HUES6 (cell line): ENCODE measurements around the gene NES.

Experiments
- H3K27ac ChIP-seq: 2 replicates; pipeline ENCODE4 v1.7.0; 2013; ENCODE audit warnings: low read depth, mild to moderate bottlenecking, low read length, inconsistent platforms
- H3K27me3 ChIP-seq: 2 replicates; pipeline ENCODE4 v1.6.1; 2013; ENCODE audit warnings: low read length; ENCODE audit not compliant: control insufficient read depth, insufficient read depth
- H3K36me3 ChIP-seq: 2 replicates; pipeline ENCODE4 v1.6.1; 2013; ENCODE audit warnings: low read length; ENCODE audit not compliant: control insufficient read depth, insufficient read depth
- H3K4me1 ChIP-seq: 2 replicates; pipeline ENCODE4 v1.6.1; 2013; ENCODE audit warnings: low read length; ENCODE audit not compliant: control insufficient read depth, insufficient read depth
- H3K4me3 ChIP-seq: 2 replicates; pipeline ENCODE4 v1.5.1; 2013; ENCODE audit warnings: low read depth, low read length
- H3K9ac ChIP-seq: one replicate; pipeline ENCODE4 v1.6.1; 2013; ENCODE audit warnings: mild to moderate bottlenecking, low read length
- H3K9me3 ChIP-seq: 2 replicates; pipeline ENCODE4 v1.6.1; 2013; ENCODE audit warnings: low read depth, low read length; ENCODE audit not compliant: control insufficient read depth, insufficient read depth

Gene NES

DNA sequence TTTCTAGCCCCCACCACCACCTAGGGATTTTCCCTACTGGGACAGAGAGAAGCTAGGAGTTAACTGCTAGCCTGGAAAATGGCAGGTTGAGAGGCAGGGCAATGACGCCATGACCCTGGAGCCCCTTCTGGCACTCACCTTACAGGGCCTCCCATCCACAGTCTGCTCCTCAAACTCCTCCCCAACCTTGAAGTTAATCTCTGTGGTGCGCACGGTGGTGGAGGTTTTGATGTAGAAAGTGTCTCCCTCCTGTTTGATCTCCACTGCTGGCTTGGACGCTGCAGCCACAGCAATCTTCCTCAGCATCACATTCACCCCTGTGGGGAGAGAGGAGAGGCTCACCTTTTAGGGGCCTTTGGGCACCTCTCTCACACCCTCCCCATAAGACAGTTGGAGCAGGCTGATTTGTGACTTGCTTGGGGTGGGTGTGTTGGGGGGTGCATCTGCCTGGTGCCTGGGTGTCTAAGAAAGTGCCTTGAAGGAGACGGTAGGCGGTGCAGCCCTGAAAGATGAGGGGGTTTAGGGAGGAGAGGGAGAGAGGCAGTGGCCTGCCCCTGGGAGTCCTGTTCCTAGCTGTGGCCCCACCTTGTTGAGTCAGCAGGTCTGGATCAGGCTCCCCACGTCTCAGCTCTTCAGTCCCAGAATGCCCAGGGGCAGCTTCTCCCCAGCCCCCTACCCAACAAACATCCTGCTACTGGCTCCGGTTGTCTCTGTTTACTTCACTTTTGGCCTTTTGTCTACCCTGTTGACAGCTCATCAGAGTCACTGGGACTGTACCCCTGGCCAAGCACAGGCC, 23.7 kb upstream of the NES start:
- Histone ChIP-seq H3K4me1 (peaks cover 16% of the 10 kb centered on the region), H3K9me3 (no peaks in the 10 kb centered on the region), H3K36me3 (peaks cover 40% of the 10 kb centered on the region), H3K9ac (no peak overlapping the region), H3K4me3 (no peak overlapping the region), H3K27me3 (peaks cover 9% of the 10 kb centered on the region; the same call in 1 of the 2 replicates), H3K27ac (no peak overlapping the region)

DNA sequence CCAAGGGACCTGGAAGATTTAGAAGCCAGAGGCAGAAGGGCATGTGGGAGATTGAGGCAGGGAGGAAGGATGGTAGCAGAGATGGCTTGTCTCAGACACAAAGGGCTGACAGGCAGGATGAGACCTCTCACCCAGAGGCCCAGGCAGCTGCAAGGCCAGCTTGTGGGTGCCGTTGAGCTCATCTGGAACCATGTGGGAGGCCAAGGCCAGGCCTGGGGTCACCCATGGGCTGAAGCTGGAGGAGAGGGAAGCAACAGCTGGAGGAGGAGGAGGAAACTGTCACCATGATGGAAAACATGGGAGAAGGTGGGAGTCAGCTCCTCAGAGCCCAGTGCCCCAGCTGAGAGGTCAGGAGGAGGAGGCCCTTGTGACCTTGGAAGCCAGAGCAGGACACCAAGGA, 21.8 kb upstream of the NES start:
- Histone ChIP-seq H3K9ac (no peak overlapping the region), H3K36me3 (peaks cover 40% of the 10 kb centered on the region), H3K27ac (no peak overlapping the region), H3K4me3 (no peak overlapping the region), H3K4me1 (peaks cover 20% of the 10 kb centered on the region), H3K9me3 (no peaks in the 10 kb centered on the region), H3K27me3 (peaks cover under 1% of the 10 kb centered on the region; the same call in 1 of the 2 replicates)

GRCh38 chr1:156697481-156697880, 20.3 kb upstream of the NES start:
- Histone ChIP-seq H3K36me3 (peaks cover 40% of the 10 kb centered on the region), H3K4me3 (no peak overlapping the region), H3K27me3 (no peaks in the 10 kb centered on the region), H3K9ac (no peak overlapping the region), H3K27ac (no peak overlapping the region), H3K9me3 (no peaks in the 10 kb centered on the region), H3K4me1 (peaks cover 22% of the 10 kb centered on the region)

DNA sequence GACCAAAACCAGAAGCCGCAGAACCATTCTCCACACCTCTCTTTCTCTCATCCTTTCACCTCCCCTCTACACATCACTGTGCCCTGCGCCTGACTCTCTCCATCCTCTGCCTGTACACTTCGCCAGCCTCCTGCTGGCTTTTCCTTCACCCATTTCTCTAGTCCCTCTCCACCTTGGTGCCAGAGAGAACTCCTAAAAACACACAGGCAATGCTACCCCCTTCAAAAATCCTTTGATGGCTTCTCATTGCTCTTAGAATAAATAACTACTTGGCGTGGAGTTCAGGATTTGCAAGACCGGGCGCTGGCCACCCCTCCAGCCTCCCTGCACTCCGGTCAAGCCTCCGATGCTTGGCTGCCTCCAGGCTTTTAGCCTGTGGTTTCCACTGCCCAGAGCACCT, 19.5 kb upstream of the NES start:
- H3K4me1 ChIP-seq = peaks cover 29% of the 10 kb centered on the region
- no peaks in the 10 kb centered on the region for H3K9me3 ChIP-seq
- H3K27ac ChIP-seq = no peak overlapping the region
- peaks cover 40% of the 10 kb centered on the region for H3K36me3 ChIP-seq
- H3K9ac ChIP-seq = no peak overlapping the region
- no peak overlapping the region for H3K4me3 ChIP-seq
- H3K27me3 ChIP-seq = no peaks in the 10 kb centered on the region

GRCh38 chr1:156694690-156694962, 17.4 kb upstream of the NES start:
- Histone ChIP-seq H3K27ac (no peak overlapping the region; the same call in 1 of the 2 replicates), H3K4me1 (peaks cover 51% of the 10 kb centered on the region), H3K4me3 (no peak overlapping the region), H3K36me3 (peaks cover 19% of the 10 kb centered on the region), H3K9me3 (no peaks in the 10 kb centered on the region), H3K9ac (peak overlapping the region; percentile 80), H3K27me3 (no peaks in the 10 kb centered on the region)

GRCh38 chr1:156693848-156694689, 16.9 kb upstream of the NES start:
- H3K9ac ChIP-seq = peak overlapping the region; percentile 80
- H3K27ac ChIP-seq = peak overlapping the region; percentile 86; the same call in 1 of the 2 replicates
- H3K4me1 ChIP-seq = peaks cover 55% of the 10 kb centered on the region
- peaks cover 13% of the 10 kb centered on the region for H3K36me3 ChIP-seq
- peak overlapping the region; percentile 38 for H3K4me3 ChIP-seq
- no peaks in the 10 kb centered on the region for H3K27me3 ChIP-seq
- H3K9me3 ChIP-seq = no peaks in the 10 kb centered on the region

GRCh38 chr1:156692925-156693847, 16.0 kb upstream of the NES start:
- peak overlapping the region; percentile 86; the same call in 1 of the 2 replicates for H3K27ac ChIP-seq
- no peaks in the 10 kb centered on the region for H3K9me3 ChIP-seq
- peaks cover 5% of the 10 kb centered on the region; the same call in 1 of the 2 replicates for H3K36me3 ChIP-seq
- peaks cover 57% of the 10 kb centered on the region for H3K4me1 ChIP-seq
- H3K4me3 ChIP-seq = peak overlapping the region; percentile 38
- no peaks in the 10 kb centered on the region for H3K27me3 ChIP-seq
- H3K9ac ChIP-seq = peak overlapping the region; percentile 80

DNA sequence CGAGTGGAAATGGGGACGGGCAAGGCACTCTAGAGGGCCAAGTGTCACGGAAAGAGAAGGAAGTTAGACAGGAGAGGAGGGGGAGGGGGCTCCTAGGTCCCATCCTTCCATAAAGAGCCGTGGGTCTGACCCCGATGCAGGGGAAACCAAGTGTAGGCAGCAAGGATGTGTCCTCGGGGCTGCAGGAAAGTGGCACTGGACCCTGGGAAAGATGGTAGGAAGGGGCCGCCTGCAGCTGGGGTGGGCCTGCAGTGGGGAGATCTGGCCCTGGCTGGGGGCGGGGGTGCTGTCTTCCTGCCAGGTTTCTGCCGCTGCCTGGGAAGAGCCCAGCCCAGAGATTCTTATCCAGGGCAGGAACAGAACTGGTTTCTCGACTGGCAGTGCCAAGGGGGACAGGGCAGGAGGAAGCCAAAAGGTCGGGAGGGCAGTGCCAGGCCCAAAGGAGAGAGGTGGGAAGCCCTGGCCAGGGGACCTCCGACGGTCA, 15.3 kb upstream of the NES start:
- Histone ChIP-seq H3K36me3 (no peaks in the 10 kb centered on the region), H3K4me1 (peaks cover 57% of the 10 kb centered on the region), H3K27me3 (no peaks in the 10 kb centered on the region), H3K4me3 (peak overlapping the region; percentile 33), H3K9me3 (no peaks in the 10 kb centered on the region), H3K9ac (peak overlapping the region; percentile 60), H3K27ac (peak overlapping the region; percentile 86; the same call in 1 of the 2 replicates)

GRCh38 chr1:156691665-156692440, 14.6 kb upstream of the NES start:
- Histone ChIP-seq H3K9me3 (no peaks in the 10 kb centered on the region), H3K36me3 (no peaks in the 10 kb centered on the region), H3K27me3 (no peaks in the 10 kb centered on the region), H3K27ac (peak overlapping the region; percentile 86; the same call in 1 of the 2 replicates), H3K9ac (peak overlapping the region; percentile 60), H3K4me1 (peaks cover 57% of the 10 kb centered on the region), H3K4me3 (peak overlapping the region; percentile 33; the same call in 1 of the 2 replicates)

- no peak overlapping the region; the same call in 1 of the 2 replicates for H3K27ac ChIP-seq
- H3K27me3 ChIP-seq = no peaks in the 10 kb centered on the region
- H3K4me1 ChIP-seq = peaks cover 57% of the 10 kb centered on the region
- 0 out of 2 replicates have a peak overlapping the region, but pooled peaks have one; percentile 33 for H3K4me3 ChIP-seq
- H3K9me3 ChIP-seq = no peaks in the 10 kb centered on the region
- H3K9ac ChIP-seq = peak overlapping the region; percentile 60
- no peaks in the 10 kb centered on the region for H3K36me3 ChIP-seq
Observed at GRCh38 chr1:156691191-156691590, 14.0 kb upstream of the NES start.
